HL-60 (cell line): Measurements from ENCODE around the gene COG7.

ENCODE experiments used
- DNase-seq, 2 experiments: peaks; one replicate each; pipeline ENCODE4 v3.0.0-alpha.2; 2010 to 2020; ENCODE audit warnings: low read depth in 1 of 2, low spot score in 1 of 2
- H3K27ac ChIP-seq: fragments of 250-450 bp; sonication (Bioruptor Pico); replicated peaks from 2 replicates; pipeline ENCODE4 v1.5.1; 2020; ENCODE audit warnings: mild to moderate bottlenecking, moderate library complexity
- H3K27me3 ChIP-seq: fragments of 250-450 bp; sonication (Bioruptor Pico); 2 replicates; pipeline ENCODE4 v1.5.1; 2021; ENCODE audit warnings: mild to moderate bottlenecking, moderate library complexity; ENCODE audit not compliant: insufficient read depth, poor library complexity, severe bottlenecking
- H3K4me3 ChIP-seq: replicated peaks from 2 replicates; pipeline ENCODE4 v1.5.1; 2011; ENCODE audit warnings: mild to moderate bottlenecking, control low read depth, low read length; ENCODE audit not compliant: insufficient read depth
- CTCF ChIP-seq: IDR thresholded peaks from one replicate; pipeline ENCODE4 v1.5.1; 2011; ENCODE audit warnings: low read length, control low read depth, inconsistent platforms; ENCODE audit not compliant: insufficient read depth
- GABPA ChIP-seq: IDR thresholded peaks from 2 replicates; pipeline ENCODE4 v1.6.1; 2012; ENCODE audit warnings: low read depth
- POLR2AphosphoS5 ChIP-seq: IDR thresholded peaks from 2 replicates; pipeline ENCODE4 v1.6.1; 2012; ENCODE audit warnings: low read depth
- REST ChIP-seq: IDR thresholded peaks from 2 replicates; pipeline ENCODE4 v1.6.1; 2012; ENCODE audit warnings: low read depth; ENCODE audit not compliant: insufficient replicate concordance
- SPI1 ChIP-seq: IDR thresholded peaks from 2 replicates; pipeline ENCODE4 v1.6.1; 2012; ENCODE audit warnings: low read depth, mild to moderate bottlenecking, borderline replicate concordance

COG7 gene

GRCh38 chr16:23365602-23366240 is 87.3 kb downstream of the COG7 start:
- no peaks in the 10 kb centered on the region for H3K27me3 ChIP-seq
- no peak overlapping the region for H3K27ac ChIP-seq
- peak in 1 of 2 experiments; percentile 26 for DNase-seq
- H3K4me3 ChIP-seq = no peak overlapping the region
- no peak for TF ChIP-seq REST
- no peak for TF ChIP-seq POLR2AphosphoS5
- no peak for TF ChIP-seq GABPA
- no peak for TF ChIP-seq SPI1
- no peak for TF ChIP-seq CTCF

GRCh38 chr16:23362460-23363317 is 90.3 kb downstream of the COG7 start:
- TF ChIP-seq GABPA (no peak), POLR2AphosphoS5 (no peak), REST (no peak), SPI1 (no peak), CTCF (no peak)
- H3K27me3 ChIP-seq = no peaks in the 10 kb centered on the region
- no peak overlapping the region for H3K27ac ChIP-seq
- no peak overlapping the region for H3K4me3 ChIP-seq
- DNase-seq = no peak

GRCh38 chr16:23359092-23359760 is 93.8 kb downstream of the COG7 start:
- DNase-seq = no peak
- H3K27me3 ChIP-seq = no peaks in the 10 kb centered on the region
- no peak overlapping the region for H3K4me3 ChIP-seq
- TF ChIP-seq GABPA (no peak), SPI1 (no peak)
- H3K27ac ChIP-seq = no peak overlapping the region

- Histone ChIP-seq H3K27ac (no peak overlapping the region), H3K27me3 (no peaks in the 10 kb centered on the region), H3K4me3 (no peak overlapping the region)
- DNase-seq = no peak
- no peak for TF ChIP-seq CTCF
- TF ChIP-seq GABPA = no peak
- no peak for TF ChIP-seq POLR2AphosphoS5
- no peak for TF ChIP-seq SPI1
- no peak for TF ChIP-seq REST
Measured at GRCh38 chr16:23357761-23358290, 95.2 kb downstream of the COG7 start.
